ENCODE measurements around the gene ISG20L2.
"Not testable (repeated sequence)": the region's sequence is repeated elsewhere in the genome, so short reads cannot be mapped to it uniquely, and the experiment has no call there.

ISG20L2 gene, protein sequence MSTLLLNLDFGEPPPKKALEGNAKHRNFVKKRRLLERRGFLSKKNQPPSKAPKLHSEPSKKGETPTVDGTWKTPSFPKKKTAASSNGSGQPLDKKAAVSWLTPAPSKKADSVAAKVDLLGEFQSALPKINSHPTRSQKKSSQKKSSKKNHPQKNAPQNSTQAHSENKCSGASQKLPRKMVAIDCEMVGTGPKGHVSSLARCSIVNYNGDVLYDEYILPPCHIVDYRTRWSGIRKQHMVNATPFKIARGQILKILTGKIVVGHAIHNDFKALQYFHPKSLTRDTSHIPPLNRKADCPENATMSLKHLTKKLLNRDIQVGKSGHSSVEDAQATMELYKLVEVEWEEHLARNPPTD

DNA sequence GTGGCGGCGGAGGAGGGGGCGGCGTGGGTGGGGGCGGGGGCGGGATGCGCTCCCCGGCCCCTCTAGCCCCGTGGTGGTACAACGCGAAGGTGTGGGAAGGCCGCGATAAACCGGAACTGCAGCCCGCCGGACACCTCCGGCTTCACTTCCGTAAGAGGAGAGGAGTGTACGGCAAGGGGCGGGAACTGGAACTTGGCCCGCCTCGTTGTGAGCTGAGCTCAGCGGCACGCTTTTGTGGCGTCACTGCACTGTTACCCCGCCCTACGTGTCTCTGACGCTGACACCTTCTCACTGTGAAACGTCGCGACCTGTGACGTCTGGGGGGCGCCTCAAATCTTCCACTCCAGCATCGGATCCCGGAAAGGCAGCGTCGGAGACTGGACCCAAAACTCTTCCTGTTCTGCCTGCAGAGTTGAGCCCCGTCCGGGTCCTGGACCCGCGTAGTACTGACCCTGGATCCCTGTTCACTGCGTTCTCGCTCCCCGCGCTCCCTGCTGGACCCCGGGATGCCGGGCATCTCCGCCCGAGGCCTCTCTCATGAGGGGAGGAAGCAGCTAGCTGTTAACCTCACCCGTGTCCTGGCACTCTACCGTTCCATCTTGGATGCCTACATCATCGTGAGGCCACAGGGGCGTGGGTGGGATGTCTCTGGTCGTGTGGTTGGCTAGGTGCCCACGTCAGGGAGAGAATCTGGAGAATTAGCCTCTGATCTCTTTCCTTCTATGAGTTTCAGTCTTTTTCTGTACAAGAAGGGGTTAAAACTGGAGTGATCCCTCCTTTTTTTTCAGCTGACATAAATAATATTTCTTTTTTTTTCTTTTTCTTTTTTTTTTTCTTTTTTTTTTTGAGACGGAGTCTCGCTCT lies at the start of gene ISG20L2:
TSS of gene ISG20L2 (minus strand) at position 168 of the 864 bp plus-strand sequence. CDS start 1,114 bp downstream, outside the sequence.
- DNase-seq = peak; percentile 97

DNA sequence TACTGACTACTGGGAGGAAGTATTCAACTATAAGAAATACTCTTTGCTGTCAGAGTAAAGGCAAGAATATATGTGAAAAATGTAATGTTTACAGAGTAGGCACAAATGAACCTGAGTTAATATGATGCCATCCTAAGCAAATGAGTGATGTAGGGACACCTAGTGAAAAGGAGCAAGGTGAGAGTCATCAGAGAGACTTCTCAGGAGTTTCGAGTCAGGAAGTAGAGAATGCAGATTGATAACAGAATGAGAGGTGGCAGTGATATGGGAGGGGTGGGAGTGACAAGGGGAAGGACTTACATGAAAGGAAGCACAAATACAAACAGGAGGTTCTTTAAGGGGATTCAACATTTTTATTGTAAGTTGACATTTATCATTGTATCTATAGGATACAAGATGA lies 49.0 kb upstream of the ISG20L2 start:
- no peak for DNase-seq

DNA sequence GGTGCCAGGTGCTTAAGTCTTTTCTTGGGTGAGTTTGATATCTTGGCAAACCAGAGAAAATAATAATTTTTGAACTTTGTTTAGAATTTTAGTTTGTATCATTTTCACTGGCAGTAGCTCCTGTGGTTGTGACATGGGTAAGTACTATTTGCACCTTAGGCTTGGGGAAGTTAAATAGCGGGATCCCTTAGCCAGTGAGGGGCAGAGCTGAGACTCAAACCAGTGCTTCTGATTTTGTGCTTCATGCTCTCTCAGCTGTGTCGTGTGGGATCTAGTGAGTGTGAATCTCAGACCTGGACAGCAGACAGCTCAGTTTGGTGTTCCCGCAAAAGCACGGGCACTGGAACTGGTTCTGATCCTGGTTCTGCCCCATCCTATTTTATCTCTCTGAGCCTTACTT lies 48.4 kb upstream of the ISG20L2 start:
- DNase-seq = no peak

DNA sequence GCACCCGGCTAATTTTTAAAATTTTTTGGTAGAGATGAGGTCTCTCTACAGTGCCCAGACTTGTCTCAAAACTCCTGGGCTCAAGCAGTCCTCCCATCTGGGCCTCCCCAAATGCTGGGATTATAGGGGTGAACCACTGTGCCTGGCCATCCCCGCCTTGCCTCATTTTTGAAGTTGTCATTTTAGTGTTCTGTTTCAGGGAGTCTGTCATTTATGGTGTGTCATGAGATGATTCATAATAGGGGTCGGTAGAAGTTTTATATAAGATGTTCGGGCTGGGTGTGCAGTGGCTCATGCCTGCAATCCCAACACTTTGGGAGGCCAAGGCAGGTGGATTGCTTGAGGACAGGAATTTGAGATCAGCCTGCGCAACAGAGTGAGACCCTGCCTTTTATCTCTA lies 47.2 kb upstream of the ISG20L2 start:
- no peak for DNase-seq

DNA sequence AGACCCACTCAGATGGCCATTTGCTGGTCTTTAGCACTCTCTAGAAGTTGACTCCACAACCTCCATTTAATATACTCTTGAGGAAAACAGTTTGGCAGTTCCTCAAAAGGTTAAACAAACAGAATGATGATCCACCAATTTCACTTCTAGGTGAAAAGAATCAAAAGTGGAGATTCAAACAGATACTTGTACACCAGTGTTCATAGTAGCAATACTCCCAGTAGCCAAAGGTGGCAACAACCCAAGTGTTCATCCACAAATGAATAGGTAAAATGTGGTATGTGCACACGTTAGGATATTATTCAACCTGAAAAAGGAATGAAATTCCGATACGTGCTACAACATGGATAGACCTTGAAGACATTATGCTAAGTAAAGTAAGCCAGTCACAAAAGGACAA lies 45.0 kb upstream of the ISG20L2 start:
- no peak for DNase-seq

DNA sequence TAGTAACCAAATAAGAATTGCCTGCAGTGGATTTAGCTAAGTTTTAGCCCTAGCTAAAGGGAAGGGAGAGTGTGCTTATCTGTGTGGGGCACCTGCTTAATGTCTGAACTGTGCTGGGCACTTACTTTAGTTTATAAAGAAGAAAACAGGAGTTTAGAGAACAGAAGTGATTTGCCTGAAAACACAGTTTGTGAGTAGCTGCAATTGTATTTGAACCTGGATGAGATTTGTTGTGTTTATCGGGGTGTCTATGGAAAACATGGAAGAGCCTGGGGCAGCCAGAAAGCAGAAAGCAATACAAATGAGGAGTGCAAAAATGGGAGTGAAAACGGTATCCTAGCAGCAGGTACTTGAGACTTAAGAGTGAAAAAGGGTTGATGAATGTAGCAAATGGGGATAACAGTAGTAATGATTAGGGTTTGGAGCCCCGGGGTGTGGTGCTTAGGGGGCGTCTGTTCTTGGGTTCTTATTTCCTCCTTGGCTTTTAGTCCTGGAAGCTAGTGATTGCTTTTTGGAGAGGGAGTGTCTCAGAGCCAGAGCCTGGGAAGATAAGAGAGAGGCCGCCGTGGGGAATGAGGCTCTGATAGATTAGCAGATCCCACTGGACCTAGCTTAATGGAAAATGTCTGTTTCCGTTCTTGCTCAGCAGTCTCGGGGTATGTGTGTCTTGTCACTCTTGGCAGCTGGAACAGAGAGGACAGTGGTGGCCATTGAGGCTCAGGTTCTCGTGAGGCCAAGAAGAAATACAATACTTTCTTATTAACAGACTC lies 44.3 kb upstream of the ISG20L2 start:
- DNase-seq = no peak

DNA sequence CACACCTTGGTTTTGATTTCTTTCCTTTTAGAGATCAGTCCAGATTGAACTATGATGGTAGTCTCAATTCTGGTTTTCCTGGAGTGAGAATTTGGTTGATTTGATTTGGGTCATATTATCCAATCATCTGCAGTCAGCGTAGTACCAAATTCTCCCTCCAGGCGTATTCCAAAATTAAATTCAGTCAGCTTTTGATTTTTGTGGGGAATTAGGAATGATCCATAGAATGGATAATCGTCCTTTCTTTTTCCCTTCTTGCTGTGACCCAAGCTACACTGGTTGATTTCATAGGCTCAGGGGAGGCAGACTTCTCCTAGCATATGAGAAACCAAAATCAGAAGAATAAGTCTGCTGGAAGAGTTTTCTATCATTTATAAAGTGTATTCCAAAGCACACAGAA lies 43.7 kb upstream of the ISG20L2 start:
- DNase-seq = no peak

DNA sequence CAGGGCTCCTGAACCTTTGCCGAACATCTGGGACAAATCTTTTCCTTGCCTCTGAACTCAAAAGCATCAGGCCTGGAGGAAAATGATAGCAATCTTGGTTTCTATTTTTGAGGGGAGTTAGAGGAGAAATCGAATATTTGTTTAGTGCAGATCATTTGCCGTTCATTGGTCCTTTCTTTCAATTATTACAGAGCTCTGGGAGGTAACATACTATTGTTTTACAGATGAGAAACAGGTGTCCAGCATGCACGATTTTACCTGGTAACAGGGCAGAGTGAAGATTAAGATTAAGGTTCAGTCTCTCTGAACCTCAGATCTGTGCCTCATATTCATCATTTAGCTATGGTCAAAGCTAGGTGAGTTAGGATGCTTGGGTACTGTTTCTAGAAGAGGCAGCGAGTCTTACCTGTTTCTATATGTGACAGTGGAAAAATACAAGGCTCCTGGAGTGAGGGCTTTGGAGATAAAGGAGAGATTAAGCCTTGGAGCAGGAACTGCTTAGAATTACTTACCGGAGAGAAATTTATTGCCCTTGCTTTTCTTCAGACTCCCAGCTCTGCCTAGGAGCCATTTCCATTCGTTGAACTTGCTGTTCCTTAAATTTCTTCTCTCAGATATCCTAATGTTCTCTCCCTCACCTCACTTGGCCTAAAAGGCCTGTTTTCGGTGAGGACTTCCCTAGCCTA lies 40.2 kb upstream of the ISG20L2 start:
- DNase-seq = no peak

DNA sequence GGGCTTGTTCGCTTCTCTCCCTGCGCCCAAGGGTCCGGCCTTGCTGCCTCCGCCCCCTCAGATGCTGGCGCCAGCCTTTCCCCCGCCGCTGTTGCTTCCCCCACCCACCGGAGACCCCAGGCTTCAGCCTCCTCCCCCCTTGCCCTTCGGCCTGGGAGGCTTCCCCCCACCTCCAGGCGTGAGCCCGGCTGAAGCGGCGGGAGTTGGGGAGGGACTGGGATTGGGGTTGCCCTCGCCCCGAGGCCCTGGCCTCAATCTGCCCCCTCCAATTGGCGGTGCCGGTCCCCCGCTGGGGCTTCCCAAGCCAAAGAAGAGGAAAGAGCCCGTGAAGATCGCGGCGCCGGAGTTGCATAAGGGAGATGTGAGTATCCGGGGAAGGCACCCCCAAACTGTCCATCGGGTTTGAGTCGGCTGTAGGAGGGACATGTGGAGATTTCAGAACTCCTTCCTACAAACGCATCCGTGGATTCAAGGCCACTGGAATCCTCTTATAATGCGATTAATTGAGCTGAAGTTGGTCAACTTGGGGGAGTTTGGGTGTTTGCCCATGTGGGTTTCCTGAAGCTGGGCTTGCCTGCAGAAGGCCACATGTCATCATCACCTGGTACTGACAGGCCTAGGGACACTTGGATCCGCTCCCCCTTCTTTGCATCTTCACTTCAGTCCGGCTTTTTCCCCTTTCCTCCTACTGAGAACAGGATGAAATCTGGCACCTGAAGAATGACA lies 39.5 kb upstream of the ISG20L2 start:
- peak; percentile 50 for DNase-seq

DNA sequence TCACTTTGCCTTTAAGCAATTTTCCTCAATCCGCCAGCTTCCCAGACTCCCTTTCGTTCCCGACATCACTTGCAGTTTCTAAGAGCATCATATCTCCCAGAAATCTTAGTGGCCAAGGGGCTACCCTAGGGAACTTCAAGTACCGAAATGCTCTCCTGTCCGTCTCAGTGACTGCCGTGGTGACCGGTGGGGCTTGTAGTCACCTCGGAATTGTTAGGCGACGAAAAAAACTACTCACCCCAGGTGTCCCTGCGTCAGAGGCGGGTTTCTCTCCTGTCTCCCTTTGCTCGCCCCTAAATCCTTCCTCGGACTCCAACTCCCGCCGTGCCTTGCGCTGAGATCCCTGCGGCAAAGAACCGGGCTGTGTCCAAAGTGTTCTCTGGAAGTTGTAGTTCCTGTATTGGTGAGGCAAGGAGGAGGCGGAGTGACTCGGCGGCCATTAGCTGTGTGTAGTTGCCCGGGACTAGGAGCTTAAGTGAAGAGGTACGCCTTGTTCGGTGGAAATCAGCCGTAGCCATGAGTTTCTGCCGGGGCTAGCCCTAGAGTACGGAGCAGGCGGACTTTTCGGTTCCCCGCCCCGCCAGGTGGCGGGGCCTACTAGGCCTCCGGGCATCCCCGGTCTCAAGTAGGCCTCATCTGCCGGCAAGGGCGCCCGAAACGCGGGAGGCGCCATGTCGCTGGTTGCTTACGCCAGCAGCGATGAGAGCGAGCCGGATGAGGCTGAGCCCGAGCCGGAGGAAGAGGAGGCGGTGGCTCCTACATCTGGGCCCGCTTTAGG lies 38.7 kb upstream of the ISG20L2 start, which contains the start of gene PRCC:
TSS of gene PRCC (plus strand) at position 435 of the 778 bp plus-strand sequence. CDS start at position 672, 237 bp downstream.
- DNase-seq = peak; percentile 100

DNA sequence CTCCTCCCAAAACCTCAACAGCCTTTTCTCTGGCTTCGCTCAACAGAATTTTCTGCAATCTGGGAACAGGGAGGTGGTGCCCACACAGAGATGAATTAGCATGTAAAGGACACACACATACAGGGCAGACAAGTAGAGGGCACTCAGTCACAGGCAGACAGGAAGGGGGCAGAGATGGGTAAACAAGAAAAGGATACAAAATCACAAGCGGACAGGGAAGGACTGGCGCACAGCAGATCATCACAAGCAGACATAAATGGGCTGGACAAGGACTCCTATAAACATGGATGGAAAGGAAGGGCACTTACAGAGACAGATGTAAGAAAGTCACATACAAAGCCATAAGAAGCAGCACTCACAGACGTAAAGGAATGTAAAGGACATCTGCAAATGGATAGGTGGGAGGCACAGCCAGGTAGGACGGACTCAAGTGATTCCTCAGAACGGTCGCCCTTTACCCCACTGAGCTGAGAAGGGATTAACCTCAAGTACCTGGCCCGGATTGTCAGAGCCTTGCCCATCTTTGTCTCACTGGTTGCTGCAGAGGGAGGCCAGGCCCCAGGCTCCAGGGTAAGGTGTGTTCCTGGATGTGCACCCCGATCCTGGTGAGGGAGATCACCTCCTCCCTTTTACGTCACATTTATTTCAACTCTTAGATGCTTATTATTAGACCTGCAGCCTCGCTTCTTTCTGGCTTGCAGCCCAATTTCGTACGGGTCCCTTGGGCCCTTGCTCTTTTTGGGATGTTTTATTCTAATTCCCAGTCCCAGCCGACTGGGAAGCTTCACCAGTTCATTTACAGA lies 37.9 kb upstream of the ISG20L2 start:
- peak; percentile 38 for DNase-seq

DNA sequence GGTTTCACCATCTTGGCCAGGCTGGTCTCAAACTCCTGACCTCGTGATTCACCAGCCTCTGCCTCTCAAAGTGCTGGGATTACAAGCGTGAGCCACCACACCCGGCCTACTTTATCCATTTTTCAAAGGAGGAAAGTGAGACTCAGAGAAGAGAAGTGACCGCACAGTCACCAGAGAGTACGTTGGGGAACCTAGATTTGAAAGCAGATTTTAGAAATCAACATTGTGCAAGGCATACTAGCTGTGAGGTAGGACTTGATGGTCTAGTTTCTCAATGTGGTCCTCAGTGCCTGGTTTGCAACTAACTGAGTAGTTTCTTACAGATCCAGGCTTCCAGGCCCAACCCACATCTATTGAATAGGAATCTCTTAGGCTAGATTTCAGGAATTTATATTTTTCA lies 37.1 kb upstream of the ISG20L2 start:
- no peak for DNase-seq

DNA sequence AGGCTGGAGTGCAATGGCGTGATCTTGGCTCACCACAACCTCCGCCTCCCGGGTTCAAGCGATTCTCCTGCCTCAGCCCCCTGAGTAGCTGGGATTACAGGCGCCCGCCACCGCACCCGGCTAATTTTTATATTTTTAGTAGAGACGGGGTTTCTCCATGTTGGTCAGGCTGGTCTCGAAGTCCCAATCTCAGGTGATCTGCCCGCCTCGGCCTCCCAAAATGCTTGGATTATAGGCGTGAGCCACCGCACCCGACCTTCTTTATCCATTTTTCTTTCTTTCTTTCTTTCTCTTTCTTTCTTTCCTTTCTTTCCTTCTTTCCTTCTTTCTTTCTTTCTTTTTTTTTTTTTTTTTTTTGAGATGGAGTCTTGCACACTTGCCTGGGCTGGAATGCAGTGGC lies 36.6 kb upstream of the ISG20L2 start:
- not testable (repeated sequence) for DNase-seq

DNA sequence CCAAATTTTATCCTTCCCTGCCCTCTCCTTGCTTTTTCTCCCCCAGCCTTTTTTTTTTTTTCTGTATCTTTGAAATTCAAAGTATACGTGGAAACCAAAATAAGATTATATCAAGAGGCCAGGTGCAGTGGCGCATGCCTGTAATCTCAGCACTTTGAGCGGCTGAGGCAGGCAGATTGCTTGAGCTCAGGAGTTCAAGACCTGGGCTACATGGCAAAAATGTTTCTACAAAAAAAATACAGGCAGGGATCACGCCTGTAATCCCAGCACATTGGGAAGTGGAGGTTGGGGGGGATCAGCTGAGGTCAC lies 32.2 kb upstream of the ISG20L2 start:
- no peak for DNase-seq

DNA sequence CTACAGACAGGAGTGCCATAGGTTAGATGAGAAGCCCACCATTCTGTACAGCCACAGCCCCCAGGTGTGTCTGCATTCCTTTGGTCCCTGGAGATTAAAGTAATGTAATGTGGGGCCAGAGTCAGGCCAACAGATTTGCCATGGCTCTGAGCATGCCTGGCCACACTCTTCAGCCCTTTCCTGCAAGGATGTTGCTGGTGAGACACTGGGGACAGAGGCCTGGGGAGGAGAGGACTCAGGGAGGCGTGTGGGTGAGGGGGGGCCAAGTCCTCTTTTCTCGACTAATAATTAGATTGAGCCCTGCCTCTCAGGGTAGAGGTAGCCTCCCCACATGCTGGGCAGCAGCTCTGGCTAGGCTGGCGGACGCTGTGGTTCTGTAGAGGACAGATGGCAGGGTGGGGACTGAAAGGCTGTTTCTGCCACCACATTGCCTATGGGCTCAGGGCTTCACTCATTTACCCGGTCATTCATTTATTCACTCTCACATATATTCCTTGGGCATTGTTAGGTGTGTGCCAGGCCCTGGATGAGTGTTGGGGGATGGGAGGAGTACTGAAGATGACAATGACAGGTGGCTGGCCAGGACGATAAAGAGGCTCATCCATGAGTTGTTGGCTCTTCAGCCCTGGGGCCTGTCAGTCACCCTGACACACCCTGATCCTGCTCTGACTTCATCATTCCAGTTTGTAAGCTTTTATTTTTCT lies 31.7 kb upstream of the ISG20L2 start:
- DNase-seq = no peak

DNA sequence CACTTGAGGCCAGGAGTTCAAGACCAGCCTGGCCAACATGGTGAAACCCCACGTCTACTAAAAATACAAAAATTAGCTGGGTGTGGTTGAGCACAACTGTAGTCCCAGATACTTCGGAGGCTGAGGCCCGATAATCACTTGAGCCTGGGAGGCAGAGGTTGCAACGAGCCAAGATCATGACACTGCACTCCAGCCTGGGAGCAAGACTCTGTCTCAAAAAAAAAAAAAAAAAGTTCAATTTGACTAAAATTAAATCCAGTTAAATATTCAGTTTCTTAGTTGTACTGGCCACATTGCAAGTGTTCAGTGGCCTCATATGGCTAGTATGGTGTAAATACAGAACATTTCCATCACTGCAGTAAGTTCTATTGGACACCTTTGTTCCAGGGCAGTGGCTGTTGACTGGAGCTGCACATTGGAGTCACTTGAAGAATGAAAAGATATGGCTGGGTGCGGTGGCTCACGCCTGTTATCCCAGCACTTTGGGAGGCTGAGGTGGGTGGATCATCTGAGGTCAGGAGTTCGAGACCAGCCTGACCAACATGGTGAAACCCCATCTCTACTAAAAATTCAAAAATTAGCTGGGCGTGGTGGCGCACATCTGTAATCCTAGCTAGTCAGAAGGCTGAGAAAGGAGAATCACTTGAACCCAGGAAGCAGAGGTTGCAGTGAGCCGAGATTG lies 29.1 kb upstream of the ISG20L2 start:
- DNase-seq = not testable (repeated sequence)

DNA sequence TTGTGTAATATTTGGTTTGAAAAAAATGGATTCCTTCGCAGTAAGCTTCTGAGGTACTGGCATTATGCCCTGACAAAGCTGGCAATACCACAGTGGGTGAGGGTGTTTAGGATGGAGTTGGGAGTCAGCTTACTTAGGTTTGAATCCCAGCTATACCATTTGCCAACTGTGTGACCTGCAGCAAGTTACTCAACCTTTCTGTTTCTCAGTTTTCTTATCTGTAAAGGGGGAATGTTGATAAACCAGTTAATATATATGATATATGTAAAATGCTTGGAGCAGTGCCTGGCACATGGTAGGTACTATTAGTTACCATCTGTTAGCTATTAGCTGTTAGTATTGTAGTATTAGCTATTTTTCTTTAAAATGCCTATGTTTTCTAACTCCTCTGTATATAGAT lies 27.8 kb upstream of the ISG20L2 start:
- no peak for DNase-seq

DNA sequence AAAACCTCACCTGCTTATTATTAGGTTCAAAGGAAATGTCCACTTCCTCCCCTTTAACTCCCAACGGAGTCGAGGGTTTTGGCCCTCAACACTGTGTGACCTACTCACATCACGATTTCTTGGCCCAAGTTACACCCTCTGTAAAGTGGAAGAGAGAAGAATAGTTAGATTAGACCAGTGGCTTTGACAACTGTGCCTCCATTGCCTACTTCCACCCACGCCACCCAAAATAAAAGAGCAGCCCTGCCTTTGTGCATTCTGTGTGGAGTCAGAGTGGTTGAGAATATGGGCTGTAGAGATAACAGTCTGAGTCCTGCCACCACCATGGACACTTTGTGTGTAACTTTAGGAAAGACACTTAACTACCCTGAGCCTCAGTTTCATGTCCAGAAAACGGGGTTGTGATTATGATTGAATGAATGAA lies 27.0 kb upstream of the ISG20L2 start:
- DNase-seq = no peak

DNA sequence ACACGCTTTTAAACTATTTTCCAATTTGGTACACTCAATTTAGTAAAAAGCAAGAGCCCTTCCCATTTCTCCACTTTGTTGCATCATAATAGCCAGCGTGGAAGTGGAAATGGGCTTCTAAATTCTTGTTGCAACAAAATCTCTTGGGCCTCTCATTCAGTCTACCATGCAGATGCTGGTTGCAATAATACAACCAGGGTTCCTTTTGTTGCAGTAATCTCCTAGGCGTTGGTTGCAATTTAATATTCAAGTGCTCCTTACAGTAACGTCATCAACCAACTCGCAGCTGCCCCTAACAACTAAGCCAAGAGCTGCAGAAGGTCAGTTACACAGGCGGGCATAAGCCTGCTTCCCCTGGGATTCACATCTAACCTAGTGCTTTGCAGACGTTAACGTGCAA lies 25.7 kb upstream of the ISG20L2 start:
- DNase-seq = no peak

Measured in NCI-H1105 treated with DMSO at 0.1 percent for 48 hours (cell line).